Mucosa of rectum (tissue), 2 donors: Measurements from ENCODE around the gene ENTPD3.

Experiments used
- H3K27ac ChIP-seq, 2 donors: one replicate each; pipeline ENCODE4 v1.7.0; 2013; ENCODE audit warnings: inconsistent platforms in 2 of 2, low read depth in 2 of 2, low read length in 2 of 2
- H3K27me3 ChIP-seq, 2 donors: one replicate each; pipeline ENCODE4 v1.7.0; 2013; ENCODE audit warnings: low read length in 2 of 2; ENCODE audit not compliant: control insufficient read depth in 2 of 2, insufficient read depth in 2 of 2
- H3K36me3 ChIP-seq, 2 donors: one replicate each; pipeline ENCODE4 v1.7.0; 2013; ENCODE audit warnings: low read length in 2 of 2; ENCODE audit not compliant: control insufficient read depth in 2 of 2, insufficient read depth in 2 of 2
- H3K4me1 ChIP-seq, 2 donors: one replicate each; pipeline ENCODE4 v1.7.0; 2013; ENCODE audit warnings: low read length in 2 of 2, mild to moderate bottlenecking in 1 of 2; ENCODE audit not compliant: control insufficient read depth in 2 of 2, insufficient read depth in 2 of 2
- H3K4me3 ChIP-seq, 2 donors: one replicate each; pipeline ENCODE4 v1.7.0; 2013; ENCODE audit warnings: low read length in 2 of 2
- H3K9ac ChIP-seq, 2 donors: one replicate each; pipeline ENCODE4 v1.7.0; 2013; ENCODE audit warnings: low read length in 2 of 2, low read depth in 1 of 2, mild to moderate bottlenecking in 1 of 2
- H3K9me3 ChIP-seq, 2 donors: one replicate each; pipeline ENCODE4 v1.7.0; 2013; ENCODE audit warnings: low read length in 2 of 2; ENCODE audit not compliant: control insufficient read depth in 2 of 2
- donor health status: healthy.
- donor health status: Normal muscosa, but diverticular disease.

Gene ENTPD3

DNA sequence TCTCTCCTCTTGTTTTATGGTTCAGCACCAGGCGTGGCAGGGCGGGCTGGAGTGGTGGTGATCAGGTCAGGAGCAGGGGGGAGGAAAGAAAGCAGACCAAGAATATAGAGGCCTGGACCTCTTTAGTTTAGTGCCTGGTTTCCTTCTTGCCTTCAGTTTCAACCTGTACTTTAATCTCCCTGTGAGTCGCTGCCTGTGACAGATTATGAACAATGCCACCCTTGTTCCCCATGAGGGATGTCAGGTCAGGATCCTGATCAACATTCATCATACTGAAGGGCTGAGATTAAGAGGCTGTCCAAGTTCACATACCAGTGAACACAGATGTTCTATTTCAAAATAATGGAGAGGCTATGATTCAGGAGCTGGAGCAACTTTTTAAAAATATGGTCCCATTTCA, 11.4 kb downstream of the ENTPD3 start:
- Histone ChIP-seq H3K4me3 (no peak overlapping the region), H3K9me3 (no peaks in the 10 kb centered on the region), H3K27me3 (no peaks in the 10 kb centered on the region), H3K27ac (no peak overlapping the region), H3K9ac (no peak overlapping the region), H3K36me3 (no peaks in the 10 kb centered on the region), H3K4me1 (no peaks in the 10 kb centered on the region)

DNA sequence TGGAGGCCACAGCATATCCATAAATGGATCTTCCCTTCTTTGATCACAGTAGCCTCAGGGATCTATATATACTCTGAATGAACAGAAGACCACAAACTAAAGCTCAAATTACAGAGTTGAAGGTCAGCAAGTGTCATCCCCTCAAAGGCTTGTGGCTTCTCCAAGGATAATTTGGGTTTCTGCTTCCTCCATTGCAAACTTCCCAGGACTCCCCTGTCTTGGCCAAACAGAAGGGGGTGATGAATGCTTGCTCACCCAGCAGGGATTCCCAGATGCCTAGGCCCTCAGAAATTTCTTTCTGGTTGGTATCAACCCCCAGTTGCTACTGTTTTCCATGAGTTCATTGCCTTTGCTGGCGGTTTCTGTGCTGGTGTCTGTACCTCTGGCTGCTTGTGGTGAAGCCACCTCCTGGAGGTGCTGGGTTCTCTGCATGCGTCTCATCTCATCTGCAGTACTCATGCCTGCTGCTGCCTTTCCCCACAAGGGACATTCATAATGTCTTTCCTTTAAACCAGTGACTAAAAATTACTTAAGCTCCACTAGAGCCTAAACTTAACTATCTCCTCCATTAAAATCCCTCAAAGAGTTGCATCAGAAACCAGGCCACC, 17.7 kb downstream of the ENTPD3 start:
- Histone ChIP-seq H3K9me3 (no peaks in the 10 kb centered on the region), H3K4me3 (no peak overlapping the region), H3K4me1 (no peaks in the 10 kb centered on the region), H3K27ac (no peak overlapping the region), H3K9ac (no peak overlapping the region), H3K27me3 (no peaks in the 10 kb centered on the region), H3K36me3 (no peaks in the 10 kb centered on the region)

DNA sequence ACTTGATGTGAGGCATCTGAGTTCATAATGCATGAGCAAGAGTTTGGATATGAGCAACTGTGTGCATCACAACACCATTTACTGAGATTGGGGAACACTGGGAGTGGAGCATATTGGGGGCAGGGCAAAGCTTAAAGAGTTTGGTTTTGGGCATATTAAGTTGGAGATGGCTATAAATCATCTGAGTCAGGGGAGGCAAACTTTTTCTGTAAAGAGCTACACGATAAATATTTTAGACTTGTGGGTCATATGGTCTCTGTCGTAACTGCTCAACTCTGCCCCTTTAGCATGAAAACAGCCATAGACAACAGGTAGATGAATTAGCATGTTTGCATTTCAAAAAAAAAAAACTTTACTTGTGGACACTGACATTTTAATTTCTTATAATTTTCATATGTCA, 20.0 kb downstream of the ENTPD3 start:
- H3K4me1 ChIP-seq, result no peaks in the 10 kb centered on the region
- H3K36me3 ChIP-seq, result no peaks in the 10 kb centered on the region
- H3K9me3 ChIP-seq, result no peaks in the 10 kb centered on the region
- H3K27me3 ChIP-seq, result no peaks in the 10 kb centered on the region
- H3K4me3 ChIP-seq, result no peak overlapping the region
- H3K9ac ChIP-seq, result no peak overlapping the region
- no peak overlapping the region for H3K27ac ChIP-seq

DNA sequence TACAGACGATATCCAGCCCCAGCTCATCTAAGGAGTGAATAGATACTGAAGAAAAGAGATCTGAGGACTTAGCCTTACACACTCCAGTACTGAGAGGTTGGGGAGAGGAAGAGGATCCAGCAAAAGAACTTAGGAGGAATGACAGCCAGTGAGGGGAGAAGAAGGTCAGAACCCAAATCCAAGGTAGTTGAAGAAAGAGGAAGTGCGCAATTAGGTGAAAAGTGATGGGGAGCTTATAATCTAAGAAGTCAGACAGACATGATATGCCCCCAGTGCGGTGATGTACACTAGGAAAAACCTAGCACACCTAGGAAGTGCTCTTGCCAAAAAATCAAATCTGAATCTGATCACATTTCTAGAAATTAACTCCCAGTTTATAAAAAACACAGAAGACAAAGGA, 20.6 kb downstream of the ENTPD3 start:
- Histone ChIP-seq H3K36me3 (no peaks in the 10 kb centered on the region), H3K4me1 (no peaks in the 10 kb centered on the region), H3K4me3 (no peak overlapping the region), H3K9me3 (no peaks in the 10 kb centered on the region), H3K27ac (no peak overlapping the region), H3K27me3 (no peaks in the 10 kb centered on the region), H3K9ac (no peak overlapping the region)

DNA sequence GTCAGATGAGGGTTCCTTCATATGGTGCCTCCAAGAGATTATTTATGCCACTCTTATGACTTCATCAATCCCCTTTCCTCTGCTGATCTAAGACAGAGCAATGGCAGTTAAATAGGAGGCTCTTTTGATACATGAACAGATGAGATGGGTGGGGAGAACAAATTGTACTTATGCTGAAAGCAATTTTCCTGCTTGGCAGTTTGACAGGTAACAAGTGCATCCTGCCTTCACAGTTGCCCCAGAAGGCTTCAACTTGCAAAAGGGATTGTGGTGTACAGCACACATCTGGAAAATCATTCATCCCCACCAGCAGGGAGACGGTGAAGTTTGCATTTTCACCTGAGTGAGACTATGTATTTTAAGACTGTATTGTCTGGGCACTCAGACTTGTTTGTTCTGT, 27.3 kb downstream of the ENTPD3 start:
- Histone ChIP-seq H3K27me3 (no peaks in the 10 kb centered on the region), H3K9ac (no peak overlapping the region), H3K9me3 (no peaks in the 10 kb centered on the region), H3K27ac (no peak overlapping the region), H3K4me3 (no peak overlapping the region), H3K4me1 (peaks cover 0 to 10% of the 10 kb centered on the region in 2 donors), H3K36me3 (no peaks in the 10 kb centered on the region)

DNA sequence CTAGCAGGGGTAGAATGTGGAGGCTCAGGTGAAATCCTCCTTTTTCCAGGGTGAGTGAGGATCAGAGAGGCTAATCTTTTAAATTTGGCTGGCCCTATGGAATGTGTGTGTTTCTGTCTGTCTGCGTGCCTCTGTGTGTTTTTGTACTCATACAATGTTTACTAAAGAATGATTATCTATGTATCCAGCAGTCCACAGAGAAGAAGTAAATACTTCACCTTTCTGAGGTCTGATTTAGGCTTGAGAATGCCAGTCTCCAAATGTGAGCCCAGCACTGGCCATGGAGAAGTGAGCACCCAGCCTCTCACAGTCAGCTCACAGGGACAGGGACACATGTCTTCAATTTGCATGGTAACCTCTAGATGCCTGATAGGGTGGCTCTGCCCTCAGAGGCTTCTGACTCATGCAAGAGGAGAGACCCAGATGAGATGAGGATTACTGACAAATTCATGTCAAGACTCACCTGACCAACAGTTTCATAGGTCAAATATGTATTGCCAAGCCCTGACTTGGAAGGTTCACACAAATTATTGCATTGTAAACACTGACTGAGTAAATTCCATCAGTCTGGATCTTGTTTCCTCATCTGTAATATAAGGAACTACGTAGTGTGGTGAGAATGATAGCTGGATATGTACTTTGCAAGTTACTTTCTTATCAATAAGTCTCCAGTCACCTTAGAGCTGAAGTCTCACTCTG, 31.0 kb downstream of the ENTPD3 start:
- H3K27ac ChIP-seq, result peak overlapping the region in 1 of 2 donors; percentile 50
- H3K4me1 ChIP-seq, result peaks cover 0 to 10% of the 10 kb centered on the region in 2 donors
- no peaks in the 10 kb centered on the region for H3K9me3 ChIP-seq
- no peaks in the 10 kb centered on the region for H3K27me3 ChIP-seq
- H3K36me3 ChIP-seq, result no peaks in the 10 kb centered on the region
- no peak overlapping the region for H3K4me3 ChIP-seq
- H3K9ac ChIP-seq, result no peak overlapping the region

DNA sequence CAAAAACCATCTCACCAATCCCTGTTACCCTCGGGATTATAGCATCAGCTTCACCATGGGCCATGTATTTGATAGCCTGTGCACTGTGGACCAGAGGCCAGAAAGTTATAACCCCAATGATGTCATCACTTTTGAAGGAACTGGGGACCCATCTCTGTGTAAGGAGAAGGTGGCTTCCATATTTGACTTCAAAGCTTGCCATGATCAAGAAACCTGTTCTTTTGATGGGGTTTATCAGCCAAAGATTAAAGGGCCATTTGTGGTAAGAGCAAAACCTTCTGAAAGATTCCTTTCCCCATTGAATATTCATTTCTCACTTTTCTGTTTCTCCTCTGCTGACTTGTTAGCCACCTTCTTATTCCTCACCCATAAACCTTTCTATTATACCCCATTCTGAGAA, 35.9 kb downstream of the ENTPD3 start:
- Histone ChIP-seq H3K27me3 (no peaks in the 10 kb centered on the region), H3K9me3 (no peaks in the 10 kb centered on the region), H3K9ac (no peak overlapping the region), H3K4me3 (no peak overlapping the region), H3K27ac (no peak overlapping the region), H3K36me3 (no peaks in the 10 kb centered on the region), H3K4me1 (peaks cover 0 to 3% of the 10 kb centered on the region in 2 donors)

DNA sequence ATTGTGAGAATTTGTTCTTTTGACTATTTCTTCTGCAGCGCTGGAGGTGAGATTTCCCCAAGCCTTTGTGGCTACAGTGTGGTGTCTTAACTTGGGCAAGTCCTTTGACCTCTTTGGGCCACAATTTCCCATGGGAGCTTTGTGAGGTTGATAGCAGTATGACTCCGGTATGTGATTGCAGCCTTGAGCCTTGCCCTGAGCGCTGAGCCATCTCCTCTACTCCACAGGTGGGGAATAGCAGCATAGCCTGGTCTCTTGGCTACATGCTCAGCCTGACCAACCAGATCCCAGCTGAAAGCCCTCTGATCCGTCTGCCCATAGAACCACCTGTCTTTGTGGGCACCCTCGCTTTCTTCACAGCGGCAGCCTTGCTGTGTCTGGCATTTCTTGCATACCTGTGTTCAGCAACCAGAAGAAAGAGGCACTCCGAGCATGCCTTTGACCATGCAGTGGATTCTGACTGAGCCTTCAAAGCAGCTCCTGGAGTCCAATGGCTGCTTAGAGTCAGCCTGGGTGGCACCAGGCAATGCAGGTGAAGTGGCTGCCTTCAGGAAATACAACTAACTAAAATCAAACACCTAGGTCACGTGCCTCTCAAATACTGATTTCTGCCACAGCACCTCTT, 40.2 kb downstream of the ENTPD3 start:
- H3K27ac ChIP-seq, result no peak overlapping the region
- H3K36me3 ChIP-seq, result no peaks in the 10 kb centered on the region
- no peak overlapping the region for H3K9ac ChIP-seq
- H3K9me3 ChIP-seq, result no peaks in the 10 kb centered on the region
- H3K27me3 ChIP-seq, result no peaks in the 10 kb centered on the region
- no peak overlapping the region for H3K4me3 ChIP-seq
- no peaks in the 10 kb centered on the region for H3K4me1 ChIP-seq

DNA sequence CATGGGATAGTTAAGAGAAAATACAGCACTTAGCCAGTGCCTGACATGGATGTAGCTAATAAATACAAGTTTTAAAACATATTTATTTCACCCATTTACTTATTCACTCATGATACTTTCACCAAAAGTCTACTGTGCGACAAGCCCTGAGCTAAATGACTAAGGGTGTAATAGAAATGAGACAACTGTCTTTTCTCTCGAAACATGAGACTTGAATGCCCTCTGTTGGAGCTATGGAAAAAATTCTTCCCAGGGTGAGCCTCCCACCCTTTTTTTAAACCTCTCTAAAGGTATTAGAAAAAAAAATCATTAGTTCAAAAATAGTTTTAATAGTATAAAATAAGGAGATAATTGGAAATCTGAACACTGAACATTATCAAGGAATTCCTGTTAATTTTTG, 45.8 kb downstream of the ENTPD3 start:
- H3K36me3 ChIP-seq, result no peaks in the 10 kb centered on the region
- no peak overlapping the region for H3K4me3 ChIP-seq
- no peak overlapping the region for H3K27ac ChIP-seq
- H3K9ac ChIP-seq, result no peak overlapping the region
- H3K27me3 ChIP-seq, result no peaks in the 10 kb centered on the region
- H3K9me3 ChIP-seq, result no peaks in the 10 kb centered on the region
- H3K4me1 ChIP-seq, result no peaks in the 10 kb centered on the region

DNA sequence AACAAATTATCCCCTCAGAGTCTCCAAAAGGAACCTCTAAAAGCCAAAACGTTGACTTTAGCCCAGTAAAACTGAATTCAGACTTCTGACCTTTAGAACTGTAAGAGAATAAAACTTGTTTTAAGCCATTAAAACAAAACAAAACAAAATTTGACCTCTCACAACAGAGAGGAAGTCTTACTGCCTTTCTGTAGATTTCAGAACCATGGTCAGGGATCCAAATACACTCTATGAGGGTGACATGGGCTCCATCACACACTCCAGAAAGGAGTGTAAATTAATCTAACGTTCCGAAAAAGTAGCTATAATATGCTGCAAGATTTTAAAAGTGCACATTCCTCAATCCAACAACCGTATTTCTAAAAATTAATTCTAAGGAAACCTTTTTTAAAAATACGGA, 50.9 kb downstream of the ENTPD3 start:
- Histone ChIP-seq H3K36me3 (no peaks in the 10 kb centered on the region), H3K27me3 (no peaks in the 10 kb centered on the region), H3K9me3 (no peaks in the 10 kb centered on the region), H3K4me3 (no peak overlapping the region), H3K9ac (no peak overlapping the region), H3K4me1 (no peaks in the 10 kb centered on the region), H3K27ac (no peak overlapping the region)
